Activated CD4-positive, alpha-beta memory T cell treated with anti-CD3 and anti-CD28 coated beads, Interleukin-2, amount 10 ng/mL, durations not matched to agents 7 days and 5 days (primary cell): ENCODE data around the gene LY6G5C. TPM values are rescaled to one million over a fixed set of nuclear protein-coding genes. Genes with fewer than 3 reads are reported as not detected.
"Not testable (repeated sequence)": the region's sequence is repeated elsewhere in the genome, so short reads cannot be mapped to it uniquely, and the experiment has no call there.

ENCODE experiments used
- CTCF ChIA-PET: fragments of 350-600 bp; sonication (Branson Sonifier 250); formaldehyde crosslinking; loops from one replicate; lab custom pipeline; 2021; ENCODE audit warnings: antibody characterized with exemption, inconsistent platforms; lab: Charles Lee
- POLR2A ChIA-PET: fragments of 350-600 bp; sonication (Branson Sonifier 250); formaldehyde crosslinking; loops from one replicate; lab custom pipeline; 2021; ENCODE audit warnings: antibody characterized with exemption; lab: Charles Lee
- DNase-seq: peaks from one replicate; pipeline ENCODE4 v3.0.0-alpha.2; 2020
- H3K27ac Mint-ChIP-seq: one replicate; pipeline ENCODE4 v1.8.0; 2021; ENCODE audit warnings: mild to moderate bottlenecking, mixed read lengths
- H3K27me3 Mint-ChIP-seq: one replicate; pipeline ENCODE4 v1.8.0; 2021; ENCODE audit warnings: mixed read lengths
- H3K36me3 Mint-ChIP-seq: one replicate; pipeline ENCODE4 v1.8.0; 2021; ENCODE audit warnings: low read depth, mixed read lengths
- H3K4me1 Mint-ChIP-seq: one replicate; pipeline ENCODE4 v1.8.0; 2021; ENCODE audit warnings: mixed read lengths
- H3K4me3 Mint-ChIP-seq: one replicate; pipeline ENCODE4 v1.8.0; 2021; ENCODE audit warnings: mild to moderate bottlenecking, mixed read lengths
- H3K9me3 Mint-ChIP-seq: one replicate; pipeline ENCODE4 v1.8.0; 2021; ENCODE audit warnings: mixed read lengths
- total RNA-seq, 2 experiments: library from RNA; stranded (reverse); gene quantifications; one replicate each; pipeline ENCODE4 v1.2.3, GENCODE V29; 2021

The LY6G5C gene
- total RNA-seq, 2 experiments from 2014 or later: 2.3 to 2.6 TPM

GRCh38 chr6:31712296-31712695 is 31.4 kb upstream of the LY6G5C start:
- DNase-seq: peak; percentile 30
- ChIA-PET CTCF (interaction anchor here (0.6 to 1.6 kb wide), 5 partner anchors 9 to 240 kb away, joined by 3 to 4 read pairs (median 3); partner anchors contain the start of gene ABHD16A), POLR2A (interaction anchor here (1.8 to 2.7 kb wide), 4 partner anchors 9 to 28 kb away, joined by 6 to 9 read pairs (median 7); partner anchors contain the start of genes ABHD16A, DDAH2 and MSH5)
- Mint-ChIP-seq H3K27ac (no peak overlapping the region), H3K9me3 (no peaks in the 10 kb centered on the region), H3K27me3 (peaks cover 13% of the 10 kb centered on the region), H3K4me3 (no peak overlapping the region), H3K36me3 (no peaks in the 10 kb centered on the region), H3K4me1 (peaks cover 26% of the 10 kb centered on the region)

GRCh38 chr6:31711233-31711632 is 30.4 kb upstream of the LY6G5C start:
- Mint-ChIP-seq H3K4me1 (peaks cover 26% of the 10 kb centered on the region), H3K27ac (peak overlapping the region; percentile 47), H3K27me3 (peaks cover 13% of the 10 kb centered on the region), H3K36me3 (no peaks in the 10 kb centered on the region), H3K9me3 (no peaks in the 10 kb centered on the region), H3K4me3 (peak overlapping the region; percentile 30)
- CTCF ChIA-PET: interaction anchor here (0.6 to 1.6 kb wide), 7 partner anchors 22 to 241 kb away, joined by 3 to 5 read pairs (median 3); partner anchors contain the start of gene VARS1
- POLR2A ChIA-PET: interaction anchor here (0.6 to 2.7 kb wide), 12 partner anchors 8 to 127 kb away, joined by 3 to 9 read pairs (median 3); partner anchors contain the start of genes ABHD16A, CLIC1 and MSH5
- DNase-seq: no peak

GRCh38 chr6:31710523-31711219 is 29.8 kb upstream of the LY6G5C start:
- ChIA-PET POLR2A (interaction anchor here (0.6 to 2.7 kb wide), 12 partner anchors 8 to 128 kb away, joined by 3 to 9 read pairs (median 3); partner anchors contain the start of genes ABHD16A, CLIC1 and MSH5), CTCF (interaction anchor here (1.0 to 1.6 kb wide), 3 partner anchors 21 to 241 kb away, joined by 4 to 5 read pairs (median 4); no protein-coding TSS in a partner anchor)
- Mint-ChIP-seq H3K4me3 (peak overlapping the region; percentile 30), H3K9me3 (no peaks in the 10 kb centered on the region), H3K27ac (no peak overlapping the region), H3K36me3 (no peaks in the 10 kb centered on the region), H3K4me1 (peaks cover 26% of the 10 kb centered on the region), H3K27me3 (peaks cover 13% of the 10 kb centered on the region)
- DNase-seq: no peak

GRCh38 chr6:31709157-31709556 is 28.3 kb upstream of the LY6G5C start:
- H3K27ac Mint-ChIP-seq, H3K27me3 Mint-ChIP-seq, H3K36me3 Mint-ChIP-seq, DNase-seq, H3K9me3 Mint-ChIP-seq, POLR2A ChIA-PET, H3K4me3 Mint-ChIP-seq: not testable (repeated sequence)
- CTCF ChIA-PET: interaction anchor here (0.7 kb wide), 1 partner anchor 1159 kb away, joined by 3 read pairs; no protein-coding TSS in a partner anchor
- H3K4me1 Mint-ChIP-seq: peaks cover 26% of the 10 kb centered on the region

- Mint-ChIP-seq H3K4me3 (no peak overlapping the region), H3K27me3 (peaks cover 6% of the 10 kb centered on the region), H3K9me3 (no peaks in the 10 kb centered on the region), H3K36me3 (no peaks in the 10 kb centered on the region), H3K4me1 (peaks cover 32% of the 10 kb centered on the region), H3K27ac (no peak overlapping the region)
- no peak for DNase-seq
- ChIA-PET CTCF (no interaction called here), POLR2A (no interaction called here)
Measured at GRCh38 chr6:31708224-31708623, 27.4 kb upstream of the LY6G5C start.

- Mint-ChIP-seq H3K4me1 (peaks cover 33% of the 10 kb centered on the region), H3K4me3 (no peak overlapping the region), H3K36me3 (no peaks in the 10 kb centered on the region), H3K27me3 (peaks cover 2% of the 10 kb centered on the region), H3K9me3 (no peaks in the 10 kb centered on the region), H3K27ac (no peak overlapping the region)
- CTCF ChIA-PET: no interaction called here
- DNase-seq: no peak
- POLR2A ChIA-PET: no interaction called here
Measured at GRCh38 chr6:31707701-31708100, 26.8 kb upstream of the LY6G5C start.

GRCh38 chr6:31706599-31706998 is 25.7 kb upstream of the LY6G5C start, which contains the start of gene LY6G6F:
Gene LY6G6F, plus strand, starts transcription at chr6:31706866. Its CDS starts 41 bp downstream, at chr6:31706907.
- no peak for DNase-seq
- Mint-ChIP-seq H3K9me3 (no peaks in the 10 kb centered on the region), H3K27ac (no peak within 1 kb of the TSS), H3K4me1 (peaks cover 29% of the 10 kb centered on the region), H3K27me3 (no peaks in the 10 kb centered on the region), H3K36me3 (no peaks in the 10 kb centered on the region), H3K4me3 (no peak within 1 kb of the TSS)
- CTCF ChIA-PET: interaction anchor here (1.4 kb wide), 1 partner anchor 32 kb away, joined by 3 read pairs; no protein-coding TSS in a partner anchor
- POLR2A ChIA-PET: interaction anchor here (0.6 kb wide), 1 partner anchor 121 kb away, joined by 3 read pairs; the partner anchor contains the start of gene HSPA1B

- DNase-seq: no peak
- Mint-ChIP-seq H3K4me3 (no peak overlapping the region), H3K27ac (no peak overlapping the region), H3K9me3 (no peaks in the 10 kb centered on the region), H3K27me3 (no peaks in the 10 kb centered on the region), H3K4me1 (peaks cover 29% of the 10 kb centered on the region), H3K36me3 (peaks cover 4% of the 10 kb centered on the region)
- POLR2A ChIA-PET: no interaction called here
- CTCF ChIA-PET: interaction anchor here (1.4 kb wide), 1 partner anchor 32 kb away, joined by 3 read pairs; no protein-coding TSS in a partner anchor
Measured at GRCh38 chr6:31705931-31706330, 25.1 kb upstream of the LY6G5C start.

- H3K27me3 Mint-ChIP-seq: no peaks in the 10 kb centered on the region
- ChIA-PET CTCF (interaction anchor here (0.6 to 2.6 kb wide), 11 partner anchors 9 to 249 kb away, joined by 3 to 18 read pairs (median 3); partner anchors contain the start of genes C6orf47, EHMT2 and MSH5), POLR2A (interaction anchor here (0.7 to 3.7 kb wide), 25 partner anchors 8 to 195 kb away, joined by 3 to 73 read pairs (median 4); partner anchors contain the start of genes BAG6, C6orf47, CLIC1 and CSNK2B)
- peak within 1 kb of the TSS; percentile 98 for H3K4me3 Mint-ChIP-seq
- H3K9me3 Mint-ChIP-seq: no peaks in the 10 kb centered on the region
- peak within 1 kb of the TSS; percentile 95 for H3K27ac Mint-ChIP-seq
- DNase-seq: peak; percentile 98
- H3K36me3 Mint-ChIP-seq: peaks cover 14% of the 10 kb centered on the region
- H3K4me1 Mint-ChIP-seq: peaks cover 32% of the 10 kb centered on the region
Measured at GRCh38 chr6:31702819-31703716, 22.2 kb upstream of the LY6G5C start, which contains the start of gene ABHD16A. Gene ABHD16A, minus strand, starts transcription at chr6:31703324. Its CDS starts 43 bp downstream, at chr6:31703281.

GRCh38 chr6:31702405-31702818 is 21.5 kb upstream of the LY6G5C start:
- peak overlapping the region; percentile 98 for H3K4me3 Mint-ChIP-seq
- H3K4me1 Mint-ChIP-seq: peaks cover 38% of the 10 kb centered on the region
- no peaks in the 10 kb centered on the region for H3K9me3 Mint-ChIP-seq
- no peaks in the 10 kb centered on the region for H3K27me3 Mint-ChIP-seq
- H3K36me3 Mint-ChIP-seq: peaks cover 19% of the 10 kb centered on the region
- DNase-seq: no peak
- H3K27ac Mint-ChIP-seq: peak overlapping the region; percentile 95
- ChIA-PET CTCF (interaction anchor here (0.6 to 2.6 kb wide), 4 partner anchors 36 to 128 kb away, joined by 3 to 18 read pairs (median 6); partner anchors contain the start of gene MSH5), POLR2A (interaction anchor here (0.7 to 3.7 kb wide), 20 partner anchors 9 to 196 kb away, joined by 3 to 73 read pairs (median 4); partner anchors contain the start of genes BAG6, C6orf47, CLIC1 and CSNK2B)

- DNase-seq: no peak
- peaks cover 42% of the 10 kb centered on the region for H3K4me1 Mint-ChIP-seq
- ChIA-PET POLR2A (interaction anchor here (0.7 to 3.7 kb wide), 13 partner anchors 10 to 196 kb away, joined by 3 to 73 read pairs (median 7); partner anchors contain the start of genes BAG6, C6orf47, CLIC1 and CSNK2B), CTCF (interaction anchor here (0.6 to 2.6 kb wide), 3 partner anchors 37 to 128 kb away, joined by 3 to 18 read pairs (median 4); partner anchors contain the start of gene MSH5)
- no peaks in the 10 kb centered on the region for H3K27me3 Mint-ChIP-seq
- no peaks in the 10 kb centered on the region for H3K9me3 Mint-ChIP-seq
- peak overlapping the region; percentile 95 for H3K27ac Mint-ChIP-seq
- H3K4me3 Mint-ChIP-seq: peak overlapping the region; percentile 98
- peaks cover 25% of the 10 kb centered on the region for H3K36me3 Mint-ChIP-seq
Measured at GRCh38 chr6:31701666-31702404, 21.0 kb upstream of the LY6G5C start.
